Fibroblast of lung (primary cell): Measurements from ENCODE around the gene HNRNPF. TPM values are rescaled to one million over a fixed set of nuclear protein-coding genes. Genes with fewer than 3 reads are reported as not detected.

Experiments used
- DNase-seq, 2 donors: peaks; one replicate each; pipeline versions ENCODE4 v3.0.0 to v3.0.0-alpha.2; 2010; ENCODE audit warnings: low read depth in 2 of 2
- H2AFZ ChIP-seq: 2 replicates; pipeline ENCODE4 v1.5.1; 2012; ENCODE audit warnings: low read length, control low read depth, inconsistent platforms
- H3K27ac ChIP-seq: 2 replicates; pipeline ENCODE4 v1.5.1; 2011; ENCODE audit warnings: low read length, control low read depth; ENCODE audit not compliant: insufficient read depth
- H3K27me3 ChIP-seq: 2 replicates; pipeline ENCODE4 v1.5.1; 2011; ENCODE audit warnings: mild to moderate bottlenecking, low read length; ENCODE audit not compliant: control insufficient read depth, insufficient read depth
- H3K36me3 ChIP-seq: 2 replicates; pipeline ENCODE4 v1.5.1; 2011; ENCODE audit warnings: low read length; ENCODE audit not compliant: control insufficient read depth, insufficient read depth
- H3K4me1 ChIP-seq: 2 replicates; pipeline ENCODE4 v1.5.1; 2011; ENCODE audit warnings: low read length; ENCODE audit not compliant: control insufficient read depth, insufficient read depth; ENCODE audit errors: extremely low read depth
- H3K4me2 ChIP-seq: 2 replicates; pipeline ENCODE4 v1.5.1; 2011; ENCODE audit warnings: low read length, control low read depth; ENCODE audit not compliant: insufficient read depth; ENCODE audit errors: extremely low read depth
- H3K4me3 ChIP-seq, 4 experiments: fragments of 200-600 bp in 1 of 4; sonication (generic) in 1 of 4; replicated peaks in 1 of 4; 2 replicates each; pipeline ENCODE4 v1.5.1; 2011 to 2016; ENCODE audit warnings: low read length in 4 of 4, low read depth in 3 of 4, mild to moderate bottlenecking in 3 of 4, control low read depth in 2 of 4, inconsistent platforms in 1 of 4, mixed read lengths in 1 of 4; ENCODE audit not compliant: insufficient read depth in 1 of 4; ENCODE audit errors: control extremely low read depth in 1 of 4
- H3K79me2 ChIP-seq: 2 replicates; pipeline ENCODE4 v1.5.1; 2012; ENCODE audit warnings: mild to moderate bottlenecking, low read length, inconsistent platforms; ENCODE audit not compliant: control insufficient read depth, insufficient read depth
- H3K9ac ChIP-seq: 2 replicates; pipeline ENCODE4 v1.5.1; 2011; ENCODE audit warnings: mild to moderate bottlenecking, low read length, control low read depth; ENCODE audit not compliant: insufficient read depth
- H3K9me3 ChIP-seq: 2 replicates; pipeline ENCODE4 v1.5.1; 2012; ENCODE audit warnings: low read depth, low read length; ENCODE audit not compliant: control insufficient read depth, insufficient read depth
- H4K20me1 ChIP-seq: 2 replicates; pipeline ENCODE4 v1.5.1; 2011; ENCODE audit warnings: low read length; ENCODE audit not compliant: control insufficient read depth, insufficient read depth; ENCODE audit errors: extremely low read depth
- CTCF ChIP-seq, 2 donors: IDR thresholded peaks in 1 of 2; conservative IDR thresholded peaks in 1 of 2; 1 replicate in 1 of 2; 2 replicates in 1 of 2; pipeline ENCODE4 v1.5.1; 2011 to 2012; ENCODE audit warnings: low read length in 2 of 2, control low read depth in 1 of 2, inconsistent platforms in 1 of 2, low read depth in 1 of 2, mild to moderate bottlenecking in 1 of 2
- EZH2 ChIP-seq: IDR thresholded peaks from 2 replicates; pipeline ENCODE4 v1.5.1; 2012; ENCODE audit warnings: low read length, control low read depth, mild to moderate bottlenecking; ENCODE audit errors: missing control alignments
- polyA plus RNA-seq, 2 donors: library from polyadenylated mRNA; depleted of rRNA in 1 of 2; stranded (reverse) in 1 of 2; unstranded in 1 of 2; fragments of >200 nt; gene quantifications; 2 replicates each; pipeline ENCODE4 v1.2.1, GENCODE V29; 2011 to 2012; ENCODE audit warnings: missing spikeins in 1 of 2
- total RNA-seq: library from RNA; depleted of rRNA; stranded (reverse); fragments of >200 nt; gene quantifications from 2 replicates; pipeline ENCODE4 v1.2.1, GENCODE V29; 2014

The HNRNPF gene
- total and polyA plus RNA-seq, 2 donors (not counting 1 experiment from before 2014, with no cell fraction given): 203 to 217 TPM

- H3K9me3 ChIP-seq: no peaks in the 10 kb centered on the region
- no peak overlapping the region for H3K4me2 ChIP-seq
- no peaks in the 10 kb centered on the region for H4K20me1 ChIP-seq
- H3K79me2 ChIP-seq: peaks cover 20% of the 10 kb centered on the region
- TF ChIP-seq CTCF (conservative IDR thresholded peaks at IDR 0.05 in 1 of 2, IDR thresholded peaks at IDR 0.05 in 1 of 2; ENCODE audit: low read depth in 1 of 2, low read length in 2 of 2) (no peak), EZH2 (no peak)
- H3K9ac ChIP-seq: no peak overlapping the region
- DNase-seq: no peak
- no peaks in the 10 kb centered on the region for H3K4me1 ChIP-seq
- H3K27ac ChIP-seq: no peak overlapping the region
- no peak overlapping the region for H2AFZ ChIP-seq
- H3K27me3 ChIP-seq: no peaks in the 10 kb centered on the region
- H3K36me3 ChIP-seq: peaks cover 11% of the 10 kb centered on the region
- no peak overlapping the region for H3K4me3 ChIP-seq
Observed at GRCh38 chr10:43384252-43385221, 24.4 kb downstream of the HNRNPF start.

GRCh38 chr10:43383204-43383971 is 25.6 kb downstream of the HNRNPF start:
- H3K27ac ChIP-seq: no peak overlapping the region
- H3K9ac ChIP-seq: no peak overlapping the region

More at GRCh38 chr10:43383204-43383971, 25.6 kb downstream of the HNRNPF start:
- TF ChIP-seq CTCF (conservative IDR thresholded peaks at IDR 0.05 in 1 of 2, IDR thresholded peaks at IDR 0.05 in 1 of 2; ENCODE audit: low read depth in 1 of 2, low read length in 2 of 2) (no peak), EZH2 (no peak)
- Histone ChIP-seq H3K27me3 (no peaks in the 10 kb centered on the region), H3K79me2 (peaks cover 12% of the 10 kb centered on the region), H3K4me1 (no peaks in the 10 kb centered on the region), H2AFZ (no peak overlapping the region), H4K20me1 (no peaks in the 10 kb centered on the region), H3K9me3 (no peaks in the 10 kb centered on the region), H3K4me3 (no peak overlapping the region), H3K4me2 (no peak overlapping the region), H3K36me3 (peaks cover 10% of the 10 kb centered on the region)
- no peak for DNase-seq
